IMR-90 (cell line): ENCODE measurements around the gene HS3ST6. TPM values are rescaled to one million over a fixed set of nuclear protein-coding genes. Genes with fewer than 3 reads are reported as not detected.
A peak's percentile ranks its signal among the peaks of the same experiment; 100 is the strongest.
"Not testable (repeated sequence)": the region's sequence is repeated elsewhere in the genome, so short reads cannot be mapped to it uniquely, and the experiment has no call there.

Source experiments
- ATAC-seq: fragments of 200-7000 bp; cut with Tn5 transposase; 2 replicates; pipeline ENCODE4 v1.9.1; 2020; ENCODE audit warnings: low read depth, mild to moderate bottlenecking, moderate library complexity
- BruUV-seq: library from RNA; stranded (reverse); fragments of 400-500 nt; replicated peaks from 2 replicates; lab custom pipeline; 2021; lab: Mats Ljungman, UMichigan
- CTCF ChIA-PET: fragments of 300-600 bp; formaldehyde crosslinking; extraction: SDS; loops from one replicate; lab custom pipeline; 2021; ENCODE audit warnings: antibody characterized with exemption; lab: Yijun Ruan, JAX
- POLR2A ChIA-PET: fragments of 300-600 bp; sonication (Branson Sonifier 250); formaldehyde crosslinking; loops from one replicate; lab custom pipeline; 2022; ENCODE audit warnings: antibody characterized with exemption; ENCODE audit not compliant: unreplicated experiment; lab: Charles Lee
- DNase-seq: peaks from one replicate; pipeline ENCODE4 v3.0.0; 2013
- H2AFZ ChIP-seq: replicated peaks from 2 replicates; pipeline ENCODE3; 2013; ENCODE audit warnings: low read length, mild to moderate bottlenecking; ENCODE audit not compliant: poor library complexity
- H2AK5ac ChIP-seq: 2 replicates; pipeline ENCODE4 v1.6.1; 2013; ENCODE audit warnings: low read depth, low read length, inconsistent platforms
- H2AK9ac ChIP-seq: replicated peaks from 2 replicates; pipeline ENCODE3; 2013; ENCODE audit warnings: mild to moderate bottlenecking, low read depth, low read length, moderate library complexity; ENCODE audit not compliant: poor library complexity
- H2BK120ac ChIP-seq: 2 replicates; pipeline ENCODE4 v1.6.1; 2013; ENCODE audit warnings: low read depth, low read length, inconsistent platforms
- H2BK15ac ChIP-seq: 3 replicates; pipeline ENCODE4 v1.6.1; 2013; ENCODE audit warnings: low read depth, low read length, inconsistent platforms
- H2BK20ac ChIP-seq: 2 replicates; pipeline ENCODE4 v1.6.1; 2013; ENCODE audit warnings: low read depth, mild to moderate bottlenecking, inconsistent platforms, low read length, moderate library complexity
- H2BK5ac ChIP-seq: 2 replicates; pipeline ENCODE4 v1.6.1; 2013; ENCODE audit warnings: mild to moderate bottlenecking, low read depth, low read length, inconsistent platforms; ENCODE audit not compliant: poor library complexity, severe bottlenecking
- H3K14ac ChIP-seq: replicated peaks from 2 replicates; pipeline ENCODE4 v1.6.1; 2013; ENCODE audit warnings: low read depth, low read length, inconsistent platforms
- H3K18ac ChIP-seq: 2 replicates; pipeline ENCODE4 v1.6.1; 2013; ENCODE audit warnings: low read depth, low read length, control low read depth
- H3K23ac ChIP-seq: 2 replicates; pipeline ENCODE4 v1.6.1; 2013; ENCODE audit warnings: low read depth, low read length, inconsistent platforms
- H3K27ac ChIP-seq: 2 replicates; pipeline ENCODE4 v1.5.1; 2013; ENCODE audit warnings: mild to moderate bottlenecking, control low read depth, low read length; ENCODE audit not compliant: insufficient read depth
- H3K27me3 ChIP-seq: 2 replicates; pipeline ENCODE4 v1.6.1; 2013; ENCODE audit warnings: low read length; ENCODE audit not compliant: control insufficient read depth, insufficient read depth
- H3K36me3 ChIP-seq: 2 replicates; pipeline ENCODE4 v1.6.1; 2013; ENCODE audit warnings: low read length, mixed read lengths; ENCODE audit not compliant: control insufficient read depth, insufficient read depth
- H3K4ac ChIP-seq: 2 replicates; pipeline ENCODE4 v1.6.1; 2013; ENCODE audit warnings: low read depth, low read length, inconsistent platforms
- H3K4me1 ChIP-seq: 2 replicates; pipeline ENCODE4 v1.6.1; 2013; ENCODE audit warnings: low read length, mixed read lengths; ENCODE audit not compliant: control insufficient read depth, insufficient read depth
- H3K4me2 ChIP-seq: 2 replicates; pipeline ENCODE4 v1.6.1; 2013; ENCODE audit warnings: low read depth, mild to moderate bottlenecking, control low read depth, low read length, moderate library complexity
- H3K4me3 ChIP-seq: 2 replicates; pipeline ENCODE4 v1.5.1; 2013; ENCODE audit warnings: low read depth, mild to moderate bottlenecking, control low read depth, low read length, moderate library complexity; ENCODE audit not compliant: insufficient read depth
- H3K56ac ChIP-seq: 2 replicates; pipeline ENCODE4 v1.6.1; 2013; ENCODE audit warnings: low read length, inconsistent platforms; ENCODE audit not compliant: insufficient read depth; ENCODE audit errors: extremely low read depth
- H3K79me1 ChIP-seq, 2 experiments: 2 replicates each; pipeline ENCODE4 v1.6.1; 2013; ENCODE audit warnings: low read length in 2 of 2, inconsistent platforms in 1 of 2, low read depth in 1 of 2
- H3K9ac ChIP-seq: 2 replicates; pipeline ENCODE4 v1.6.1; 2013; ENCODE audit warnings: low read depth, low read length, control low read depth
- H3K9me1 ChIP-seq: 2 replicates; pipeline ENCODE4 v1.6.1; 2013; ENCODE audit warnings: low read length, inconsistent platforms; ENCODE audit not compliant: insufficient read depth
- H3K9me3 ChIP-seq: 2 replicates; pipeline ENCODE4 v1.6.1; 2013; ENCODE audit warnings: low read length; ENCODE audit not compliant: control insufficient read depth, insufficient read depth
- H4K20me1 ChIP-seq: 2 replicates; pipeline ENCODE4 v1.6.1; 2013; ENCODE audit warnings: low read length, inconsistent platforms; ENCODE audit not compliant: insufficient read depth
- H4K5ac ChIP-seq: 2 replicates; pipeline ENCODE4 v1.6.1; 2013; ENCODE audit warnings: mild to moderate bottlenecking, low read depth, low read length, control low read depth
- H4K8ac ChIP-seq, 2 experiments: 2 replicates each; pipeline ENCODE4 v1.6.1; 2013; ENCODE audit warnings: low read depth in 2 of 2, low read length in 2 of 2, control low read depth in 1 of 2, inconsistent platforms in 1 of 2
- H4K91ac ChIP-seq: 2 replicates; pipeline ENCODE4 v1.6.1; 2013; ENCODE audit warnings: low read depth, low read length, inconsistent platforms; ENCODE audit not compliant: insufficient read depth
- CEBPB ChIP-seq: IDR thresholded peaks from 2 replicates; pipeline ENCODE4 v1.6.1; 2012; ENCODE audit warnings: low read depth, low read length, improper control_type of control experiment
- ELK1 ChIP-seq: fragments of 150-350 bp; IDR thresholded peaks from 2 replicates; pipeline ENCODE4 v1.6.1; 2016; ENCODE audit warnings: low read depth, mild to moderate bottlenecking, low read length, moderate library complexity, borderline replicate concordance
- FOS ChIP-seq: fragments of 150-350 bp; IDR thresholded peaks from 2 replicates; pipeline ENCODE4 v1.6.1; 2016; ENCODE audit warnings: low read depth, low read length
- MXI1 ChIP-seq: IDR thresholded peaks from 2 replicates; pipeline ENCODE4 v1.6.1; 2012; ENCODE audit warnings: low read depth, mild to moderate bottlenecking, low read length, moderate library complexity, borderline replicate concordance
- NFE2L2 ChIP-seq: fragments of 150-350 bp; IDR thresholded peaks from 2 replicates; pipeline ENCODE4 v1.6.1; 2016; ENCODE audit warnings: low read depth, mild to moderate bottlenecking, low read length
- RFX5 ChIP-seq: IDR thresholded peaks from 2 replicates; pipeline ENCODE4 v1.8.0; 2012; ENCODE audit warnings: low read depth, mild to moderate bottlenecking, low read length, moderate library complexity
- WGBS, 2 experiments: methylation state at CpG; one replicate each; pipeline versions ENCODE4 v1.1.5 to v1.1.7; 2013; ENCODE audit warnings: missing lambda C conversion rate in 2 of 2; ENCODE audit not compliant: insufficient read length in 1 of 2; ENCODE audit errors: extremely low coverage in 2 of 2; 5-methylcytosine and 5-hydroxymethylcytosine counted together
- dilution Hi-C: fragments of 300-500 bp; cut with HindIII; formaldehyde crosslinking; loops from one replicate; pipeline ENCODE4 v1.14.3; 2018; ENCODE audit warnings: low sequenced_read_pairs; ENCODE audit not compliant: unreplicated experiment
- in situ Hi-C: fragments of 300-500 bp; cut with MboI; formaldehyde crosslinking; loops from 3 replicates; pipeline ENCODE4 v1.14.3; 2019; ENCODE audit warnings: low sequenced_read_pairs, inconsistent platforms, mixed read lengths
- intact Hi-C: fragments of 100-400 bp; cut with micrococcal nuclease; formaldehyde crosslinking; loops from 2 replicates; pipeline ENCODE4 v1.10.0; 2022
- polyA plus RNA-seq, 3 experiments: library from polyadenylated mRNA; depleted of rRNA; stranded (reverse); fragments of >200 nt; gene quantifications; 2 replicates each; pipeline ENCODE4 v1.2.3, GENCODE V29; 2012; ENCODE audit warnings: low replicate concordance in 1 of 3
- total RNA-seq: library from RNA; depleted of rRNA; stranded (reverse); fragments of >200 nt; gene quantifications from 2 replicates; pipeline ENCODE4 v1.2.3, GENCODE V29; 2012

Gene HS3ST6
- total and polyA plus RNA-seq, 2 of the 4 experiments (the other 2 are of a cell fraction) = not detected

- ChIA-PET CTCF (no interaction called here), POLR2A (no interaction called here)
- dilution Hi-C loops = no loop called here
- no peak overlapping the region for H4K91ac ChIP-seq
- no peak overlapping the region for H3K56ac ChIP-seq
- H4K20me1 ChIP-seq = no peaks in the 10 kb centered on the region
- peak overlapping the region; percentile 56 for H2AFZ ChIP-seq
- ATAC-seq = peak; percentile 80
- no peak overlapping the region for H3K18ac ChIP-seq
- no peaks in the 10 kb centered on the region for H3K79me1 ChIP-seq
- H2BK15ac ChIP-seq = no peak overlapping the region
- 21% methylated on average over 8 of the region's 15 CpGs; no CpG with 5 or more reads in 1 of the 2 experiments for WGBS, 2 experiments
- H3K14ac ChIP-seq = no peak overlapping the region
- no peaks in the 10 kb centered on the region; the same call in 1 of the 2 replicates for H3K9me3 ChIP-seq
- H2AK5ac ChIP-seq = no peak overlapping the region
- no peak overlapping the region for H3K4me3 ChIP-seq
- no peaks in the 10 kb centered on the region for H3K4me1 ChIP-seq
- no peak overlapping the region for H2BK5ac ChIP-seq
- no peak overlapping the region for H2BK120ac ChIP-seq
- H4K5ac ChIP-seq = no peak overlapping the region
- in situ Hi-C loops = no loop called here
- no peak overlapping the region for H2BK20ac ChIP-seq
- H3K9ac ChIP-seq = no peak overlapping the region
- no peaks in the 10 kb centered on the region for H3K36me3 ChIP-seq
- no peak overlapping the region for H3K4me2 ChIP-seq
- no peak overlapping the region for H4K8ac ChIP-seq
- peaks cover 81% of the 10 kb centered on the region for H3K27me3 ChIP-seq
- TF ChIP-seq FOS = no peak
- TF ChIP-seq CEBPB = no peak
- no peak for TF ChIP-seq ELK1
- no peak for TF ChIP-seq RFX5
- no peak for TF ChIP-seq MXI1
- no peak for TF ChIP-seq NFE2L2
- DNase-seq = no peak
- H3K4ac ChIP-seq = no peak overlapping the region
- H3K23ac ChIP-seq = no peak overlapping the region
- intact Hi-C loops = no loop called here
- H3K27ac ChIP-seq = no peak overlapping the region
- no TSS peak for BruUV-seq
- no peak overlapping the region for H2AK9ac ChIP-seq
- no peaks in the 10 kb centered on the region; the same call in 1 of the 2 replicates for H3K9me1 ChIP-seq
Observed at GRCh38 chr16:1920727-1921171, 2.5 kb upstream of the HS3ST6 start.

GRCh38 chr16:1920122-1920521, 1.9 kb upstream of the HS3ST6 start:
- H3K4ac ChIP-seq, H3K14ac ChIP-seq, H4K20me1 ChIP-seq, H2AK5ac ChIP-seq, H2BK120ac ChIP-seq, H3K18ac ChIP-seq, H2BK15ac ChIP-seq, H3K4me2 ChIP-seq, H3K36me3 ChIP-seq, H3K4me1 ChIP-seq, intact Hi-C loops, DNase-seq, dilution Hi-C loops, H2AK9ac ChIP-seq, H3K56ac ChIP-seq, CTCF ChIA-PET, H2BK20ac ChIP-seq, in situ Hi-C loops, H3K27ac ChIP-seq, H4K5ac ChIP-seq, H3K4me3 ChIP-seq, H3K79me1 ChIP-seq, H3K9ac ChIP-seq, H3K9me3 ChIP-seq, H4K8ac ChIP-seq, H2BK5ac ChIP-seq, ATAC-seq, POLR2A ChIA-PET, H2AFZ ChIP-seq, H3K9me1 ChIP-seq, H3K23ac ChIP-seq, H4K91ac ChIP-seq, BruUV-seq: not testable (repeated sequence)
- H3K27me3 ChIP-seq = peaks cover 86% of the 10 kb centered on the region
- 57% methylated on average over 13 of the region's 21 CpGs; no CpG with 5 or more reads in 1 of the 2 experiments for WGBS, 2 experiments
